K562 (cell line): ENCODE data around the gene OR13A1. TPM values are rescaled to one million over a fixed set of nuclear protein-coding genes. Genes with fewer than 3 reads are reported as not detected.

Source experiments
- JUND ChIP-seq, 2 experiments: IDR thresholded peaks; 2 replicates in 1 of 2; 3 replicates in 1 of 2; pipeline ENCODE4 v1.6.1; 2011; ENCODE audit warnings: borderline replicate concordance in 2 of 2, low read depth in 2 of 2, low read length in 2 of 2, improper control_type of control experiment in 1 of 2, missing biosample characterization in 1 of 2, missing genetic modification characterization in 1 of 2, missing genetic modification reagents in 1 of 2
- NCOR1 ChIP-seq: fragments of 450-650 bp; IDR thresholded peaks from 2 replicates; pipeline ENCODE4 v1.6.1; 2016; ENCODE audit warnings: mild to moderate bottlenecking, moderate library complexity
- NFIC ChIP-seq: fragments of 450-650 bp; IDR thresholded peaks from 2 replicates; pipeline ENCODE4 v1.6.1; 2017; ENCODE audit warnings: mild to moderate bottlenecking, inconsistent platforms
- PTBP1 ChIP-seq: fragments of 200-400 bp; formaldehyde crosslinking; IDR thresholded peaks from 2 replicates; pipeline ENCODE4 v1.6.1; 2017; ENCODE audit warnings: low read depth, low read length
- RBM15 ChIP-seq: fragments of 200-400 bp; formaldehyde crosslinking; IDR thresholded peaks from 2 replicates; pipeline ENCODE4 v1.6.1; 2018; ENCODE audit warnings: mild to moderate bottlenecking, low read length, moderate library complexity; ENCODE audit not compliant: insufficient read depth
- ZNF23 ChIP-seq: fragments of 250-450 bp; sonication (Bioruptor Pico); IDR thresholded peaks from 2 replicates; pipeline ENCODE4 v1.4.0; 2020; ENCODE audit warnings: mild to moderate bottlenecking
- polyA plus RNA-seq, 8 experiments: library from polyadenylated mRNA; depleted of rRNA in 4 of 8; stranded (reverse) in 5 of 8; unstranded in 3 of 8; fragments of >200 nt; fragmentation: Nextera tagmentation in 2 of 8; fragmentation: Illumina TruSeq in 1 of 8; extraction: Ambion mirVana in 2 of 8; extraction: Trizol in 1 of 8; gene quantifications; 2 replicates each; pipeline versions ENCODE4 v1.2.1 to v1.2.3, GENCODE V29; 2011 to 2014; ENCODE audit warnings: inconsistent platforms in 1 of 8, missing spikeins in 1 of 8
- total RNA-seq, 7 experiments: library from RNA; depleted of rRNA in 6 of 7; stranded (reverse); fragments of >200 nt in 6 of 7; fragmentation: Illumina TruSeq in 2 of 7; extraction: Trizol in 2 of 7; gene quantifications; 2 replicates each; pipeline versions ENCODE4 v1.2.1 to v1.2.3, GENCODE V29; 2011 to 2021; ENCODE audit warnings: low replicate concordance in 1 of 7
- TF ChIP-seq, protein P1 (sequence below): fragments of 200-600 bp; sonication (generic); IDR thresholded peaks from one replicate; pipeline ENCODE4 v1.6.1; 2012; ENCODE audit warnings: mild to moderate bottlenecking, low read depth, low read length, inconsistent platforms
- TF ChIP-seq, protein P2 (sequence below): fragments of 450-650 bp; IDR thresholded peaks from 2 replicates; pipeline ENCODE4 v1.6.1; 2017; ENCODE audit warnings: antibody characterized with exemption, mild to moderate bottlenecking
- TF ChIP-seq, protein P3 (sequence below): fragments of 450-650 bp; formaldehyde crosslinking; IDR thresholded peaks from 2 replicates; pipeline ENCODE4 v1.4.0; 2020; ENCODE audit warnings: mild to moderate bottlenecking, moderate library complexity

The OR13A1 gene
- total and polyA plus RNA-seq, 9 of the 15 experiments (the other 6 are each of a cell fraction or from before 2014, with no cell fraction given) = 0.03 to 0.11 (median 0.06) TPM; not detected in 3

DNA sequence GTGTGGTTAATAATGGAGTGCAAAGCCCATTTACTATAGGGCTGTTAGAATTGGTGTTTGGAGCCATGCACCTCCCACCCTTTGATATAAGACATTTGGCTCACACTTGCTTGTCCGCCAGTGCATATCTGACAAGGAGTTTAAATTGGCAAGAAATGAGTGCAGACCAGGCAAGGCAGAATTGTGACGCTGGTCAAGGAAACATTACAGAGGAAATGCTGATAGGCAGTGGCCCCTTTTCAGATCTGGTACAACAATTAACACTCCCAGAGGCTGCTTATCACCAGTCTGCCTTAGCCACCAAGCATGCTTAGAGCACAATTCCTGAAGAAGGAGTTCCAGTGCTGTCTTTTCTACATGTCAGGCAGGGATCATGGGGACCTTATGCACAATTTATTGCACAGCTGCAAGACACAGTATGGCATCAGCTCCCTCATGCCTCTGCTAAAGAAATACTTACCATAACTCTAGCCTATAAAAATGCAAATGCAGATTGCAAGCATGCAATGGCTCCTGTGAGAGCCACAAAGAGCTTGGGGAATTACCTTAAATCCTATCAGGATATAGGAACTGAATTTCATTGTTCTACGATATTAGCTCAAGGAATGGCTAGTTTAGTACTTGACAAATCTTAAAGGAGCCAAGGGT, 35.2 kb downstream of the OR13A1 start (continued):
- TF ChIP-seq, protein P1, sequence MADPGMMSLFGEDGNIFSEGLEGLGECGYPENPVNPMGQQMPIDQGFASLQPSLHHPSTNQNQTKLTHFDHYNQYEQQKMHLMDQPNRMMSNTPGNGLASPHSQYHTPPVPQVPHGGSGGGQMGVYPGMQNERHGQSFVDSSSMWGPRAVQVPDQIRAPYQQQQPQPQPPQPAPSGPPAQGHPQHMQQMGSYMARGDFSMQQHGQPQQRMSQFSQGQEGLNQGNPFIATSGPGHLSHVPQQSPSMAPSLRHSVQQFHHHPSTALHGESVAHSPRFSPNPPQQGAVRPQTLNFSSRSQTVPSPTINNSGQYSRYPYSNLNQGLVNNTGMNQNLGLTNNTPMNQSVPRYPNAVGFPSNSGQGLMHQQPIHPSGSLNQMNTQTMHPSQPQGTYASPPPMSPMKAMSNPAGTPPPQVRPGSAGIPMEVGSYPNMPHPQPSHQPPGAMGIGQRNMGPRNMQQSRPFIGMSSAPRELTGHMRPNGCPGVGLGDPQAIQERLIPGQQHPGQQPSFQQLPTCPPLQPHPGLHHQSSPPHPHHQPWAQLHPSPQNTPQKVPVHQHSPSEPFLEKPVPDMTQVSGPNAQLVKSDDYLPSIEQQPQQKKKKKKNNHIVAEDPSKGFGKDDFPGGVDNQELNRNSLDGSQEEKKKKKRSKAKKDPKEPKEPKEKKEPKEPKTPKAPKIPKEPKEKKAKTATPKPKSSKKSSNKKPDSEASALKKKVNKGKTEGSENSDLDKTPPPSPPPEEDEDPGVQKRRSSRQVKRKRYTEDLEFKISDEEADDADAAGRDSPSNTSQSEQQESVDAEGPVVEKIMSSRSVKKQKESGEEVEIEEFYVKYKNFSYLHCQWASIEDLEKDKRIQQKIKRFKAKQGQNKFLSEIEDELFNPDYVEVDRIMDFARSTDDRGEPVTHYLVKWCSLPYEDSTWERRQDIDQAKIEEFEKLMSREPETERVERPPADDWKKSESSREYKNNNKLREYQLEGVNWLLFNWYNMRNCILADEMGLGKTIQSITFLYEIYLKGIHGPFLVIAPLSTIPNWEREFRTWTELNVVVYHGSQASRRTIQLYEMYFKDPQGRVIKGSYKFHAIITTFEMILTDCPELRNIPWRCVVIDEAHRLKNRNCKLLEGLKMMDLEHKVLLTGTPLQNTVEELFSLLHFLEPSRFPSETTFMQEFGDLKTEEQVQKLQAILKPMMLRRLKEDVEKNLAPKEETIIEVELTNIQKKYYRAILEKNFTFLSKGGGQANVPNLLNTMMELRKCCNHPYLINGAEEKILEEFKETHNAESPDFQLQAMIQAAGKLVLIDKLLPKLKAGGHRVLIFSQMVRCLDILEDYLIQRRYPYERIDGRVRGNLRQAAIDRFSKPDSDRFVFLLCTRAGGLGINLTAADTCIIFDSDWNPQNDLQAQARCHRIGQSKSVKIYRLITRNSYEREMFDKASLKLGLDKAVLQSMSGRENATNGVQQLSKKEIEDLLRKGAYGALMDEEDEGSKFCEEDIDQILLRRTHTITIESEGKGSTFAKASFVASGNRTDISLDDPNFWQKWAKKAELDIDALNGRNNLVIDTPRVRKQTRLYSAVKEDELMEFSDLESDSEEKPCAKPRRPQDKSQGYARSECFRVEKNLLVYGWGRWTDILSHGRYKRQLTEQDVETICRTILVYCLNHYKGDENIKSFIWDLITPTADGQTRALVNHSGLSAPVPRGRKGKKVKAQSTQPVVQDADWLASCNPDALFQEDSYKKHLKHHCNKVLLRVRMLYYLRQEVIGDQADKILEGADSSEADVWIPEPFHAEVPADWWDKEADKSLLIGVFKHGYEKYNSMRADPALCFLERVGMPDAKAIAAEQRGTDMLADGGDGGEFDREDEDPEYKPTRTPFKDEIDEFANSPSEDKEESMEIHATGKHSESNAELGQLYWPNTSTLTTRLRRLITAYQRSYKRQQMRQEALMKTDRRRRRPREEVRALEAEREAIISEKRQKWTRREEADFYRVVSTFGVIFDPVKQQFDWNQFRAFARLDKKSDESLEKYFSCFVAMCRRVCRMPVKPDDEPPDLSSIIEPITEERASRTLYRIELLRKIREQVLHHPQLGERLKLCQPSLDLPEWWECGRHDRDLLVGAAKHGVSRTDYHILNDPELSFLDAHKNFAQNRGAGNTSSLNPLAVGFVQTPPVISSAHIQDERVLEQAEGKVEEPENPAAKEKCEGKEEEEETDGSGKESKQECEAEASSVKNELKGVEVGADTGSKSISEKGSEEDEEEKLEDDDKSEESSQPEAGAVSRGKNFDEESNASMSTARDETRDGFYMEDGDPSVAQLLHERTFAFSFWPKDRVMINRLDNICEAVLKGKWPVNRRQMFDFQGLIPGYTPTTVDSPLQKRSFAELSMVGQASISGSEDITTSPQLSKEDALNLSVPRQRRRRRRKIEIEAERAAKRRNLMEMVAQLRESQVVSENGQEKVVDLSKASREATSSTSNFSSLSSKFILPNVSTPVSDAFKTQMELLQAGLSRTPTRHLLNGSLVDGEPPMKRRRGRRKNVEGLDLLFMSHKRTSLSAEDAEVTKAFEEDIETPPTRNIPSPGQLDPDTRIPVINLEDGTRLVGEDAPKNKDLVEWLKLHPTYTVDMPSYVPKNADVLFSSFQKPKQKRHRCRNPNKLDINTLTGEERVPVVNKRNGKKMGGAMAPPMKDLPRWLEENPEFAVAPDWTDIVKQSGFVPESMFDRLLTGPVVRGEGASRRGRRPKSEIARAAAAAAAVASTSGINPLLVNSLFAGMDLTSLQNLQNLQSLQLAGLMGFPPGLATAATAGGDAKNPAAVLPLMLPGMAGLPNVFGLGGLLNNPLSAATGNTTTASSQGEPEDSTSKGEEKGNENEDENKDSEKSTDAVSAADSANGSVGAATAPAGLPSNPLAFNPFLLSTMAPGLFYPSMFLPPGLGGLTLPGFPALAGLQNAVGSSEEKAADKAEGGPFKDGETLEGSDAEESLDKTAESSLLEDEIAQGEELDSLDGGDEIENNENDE = no peak
- no peak for TF ChIP-seq PTBP1
- no peak; the same call in 1 of the 2 replicates for TF ChIP-seq ZNF23
- TF ChIP-seq JUND (IDR thresholded peaks at IDR 0.05; ENCODE audit: borderline replicate concordance, low read depth, low read length) = no peak
- TF ChIP-seq JUND (tag; IDR thresholded peaks at IDR 0.05; ENCODE audit: borderline replicate concordance, low read depth, low read length) = peak; percentile 36; the same call in 1 of the 3 replicates
- no peak for TF ChIP-seq RBM15
- TF ChIP-seq, protein P2, sequence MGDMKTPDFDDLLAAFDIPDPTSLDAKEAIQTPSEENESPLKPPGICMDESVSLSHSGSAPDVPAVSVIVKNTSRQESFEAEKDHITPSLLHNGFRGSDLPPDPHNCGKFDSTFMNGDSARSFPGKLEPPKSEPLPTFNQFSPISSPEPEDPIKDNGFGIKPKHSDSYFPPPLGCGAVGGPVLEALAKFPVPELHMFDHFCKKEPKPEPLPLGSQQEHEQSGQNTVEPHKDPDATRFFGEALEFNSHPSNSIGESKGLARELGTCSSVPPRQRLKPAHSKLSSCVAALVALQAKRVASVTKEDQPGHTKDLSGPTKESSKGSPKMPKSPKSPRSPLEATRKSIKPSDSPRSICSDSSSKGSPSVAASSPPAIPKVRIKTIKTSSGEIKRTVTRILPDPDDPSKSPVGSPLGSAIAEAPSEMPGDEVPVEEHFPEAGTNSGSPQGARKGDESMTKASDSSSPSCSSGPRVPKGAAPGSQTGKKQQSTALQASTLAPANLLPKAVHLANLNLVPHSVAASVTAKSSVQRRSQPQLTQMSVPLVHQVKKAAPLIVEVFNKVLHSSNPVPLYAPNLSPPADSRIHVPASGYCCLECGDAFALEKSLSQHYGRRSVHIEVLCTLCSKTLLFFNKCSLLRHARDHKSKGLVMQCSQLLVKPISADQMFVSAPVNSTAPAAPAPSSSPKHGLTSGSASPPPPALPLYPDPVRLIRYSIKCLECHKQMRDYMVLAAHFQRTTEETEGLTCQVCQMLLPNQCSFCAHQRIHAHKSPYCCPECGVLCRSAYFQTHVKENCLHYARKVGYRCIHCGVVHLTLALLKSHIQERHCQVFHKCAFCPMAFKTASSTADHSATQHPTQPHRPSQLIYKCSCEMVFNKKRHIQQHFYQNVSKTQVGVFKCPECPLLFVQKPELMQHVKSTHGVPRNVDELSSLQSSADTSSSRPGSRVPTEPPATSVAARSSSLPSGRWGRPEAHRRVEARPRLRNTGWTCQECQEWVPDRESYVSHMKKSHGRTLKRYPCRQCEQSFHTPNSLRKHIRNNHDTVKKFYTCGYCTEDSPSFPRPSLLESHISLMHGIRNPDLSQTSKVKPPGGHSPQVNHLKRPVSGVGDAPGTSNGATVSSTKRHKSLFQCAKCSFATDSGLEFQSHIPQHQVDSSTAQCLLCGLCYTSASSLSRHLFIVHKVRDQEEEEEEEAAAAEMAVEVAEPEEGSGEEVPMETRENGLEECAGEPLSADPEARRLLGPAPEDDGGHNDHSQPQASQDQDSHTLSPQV = peak; percentile 67; the same call in 1 of the 2 replicates
- TF ChIP-seq, protein P3, sequence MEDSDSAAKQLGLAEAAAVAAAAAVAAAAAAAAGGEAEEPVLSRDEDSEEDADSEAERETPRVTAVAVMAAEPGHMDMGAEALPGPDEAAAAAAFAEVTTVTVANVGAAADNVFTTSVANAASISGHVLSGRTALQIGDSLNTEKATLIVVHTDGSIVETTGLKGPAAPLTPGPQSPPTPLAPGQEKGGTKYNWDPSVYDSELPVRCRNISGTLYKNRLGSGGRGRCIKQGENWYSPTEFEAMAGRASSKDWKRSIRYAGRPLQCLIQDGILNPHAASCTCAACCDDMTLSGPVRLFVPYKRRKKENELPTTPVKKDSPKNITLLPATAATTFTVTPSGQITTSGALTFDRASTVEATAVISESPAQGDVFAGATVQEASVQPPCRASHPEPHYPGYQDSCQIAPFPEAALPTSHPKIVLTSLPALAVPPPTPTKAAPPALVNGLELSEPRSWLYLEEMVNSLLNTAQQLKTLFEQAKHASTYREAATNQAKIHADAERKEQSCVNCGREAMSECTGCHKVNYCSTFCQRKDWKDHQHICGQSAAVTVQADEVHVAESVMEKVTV (CRISPR knock-in tag) = no peak
- TF ChIP-seq NCOR1 = peak; percentile 27; the same call in 1 of the 2 replicates
- TF ChIP-seq NFIC = no peak
